Gastrocnemius medialis (tissue), 4 donors: ENCODE results near the gene CENPT. TPM values are rescaled to one million over a fixed set of nuclear protein-coding genes. Genes with fewer than 3 reads are reported as not detected.
A peak's percentile ranks its signal among the peaks of the same experiment; 100 is the strongest.
"Not testable (repeated sequence)": the region's sequence is repeated elsewhere in the genome, so short reads cannot be mapped to it uniquely, and the experiment has no call there.

Source experiments
- ATAC-seq, 2 donors: fragments of 150-250 bp; one replicate each; pipeline ENCODE4 v1.9.1; 2016
- DNase-seq, 2 donors: peaks; one replicate each; pipeline ENCODE4 v3.0.0-alpha.2; 2019
- H3K27ac ChIP-seq, 4 donors: fragments of 200-600 bp; sonication (generic); 1 replicate in 1 of 4; 2 replicates in 3 of 4; pipeline ENCODE4 v1.5.1; 2016 to 2018; ENCODE audit warnings: mild to moderate bottlenecking in 2 of 4, moderate library complexity in 1 of 4
- H3K27me3 ChIP-seq, 3 donors: fragments of 200-600 bp; sonication (generic) in 2 of 3; 1 replicate in 1 of 3; 2 replicates in 2 of 3; pipeline versions ENCODE4 v1.5.1 to v1.6.0; 2016 to 2019; ENCODE audit warnings: mild to moderate bottlenecking in 1 of 3, moderate library complexity in 1 of 3
- H3K36me3 ChIP-seq, 2 donors: fragments of 200-600 bp; sonication (generic) in 1 of 2; one replicate each; pipeline ENCODE4 v1.5.1; 2017 to 2018
- H3K4me1 ChIP-seq, 2 donors: fragments of 200-600 bp; sonication (generic) in 1 of 2; one replicate each; pipeline ENCODE4 v1.5.1; 2016 to 2017; ENCODE audit warnings: mild to moderate bottlenecking in 2 of 2
- H3K4me3 ChIP-seq, 4 donors: fragments of 200-600 bp; sonication (generic) in 3 of 4; 1 replicate in 1 of 4; 2 replicates in 3 of 4; pipeline ENCODE4 v1.5.1; 2016 to 2019; ENCODE audit warnings: mild to moderate bottlenecking in 2 of 4
- H3K9me3 ChIP-seq, 3 donors: fragments of 200-600 bp; sonication (generic) in 2 of 3; 1 replicate in 1 of 3; 2 replicates in 2 of 3; pipeline ENCODE4 v1.5.1; 2016 to 2019
- CTCF ChIP-seq, 5 experiments: fragments of 450-650 bp in 3 of 5; fragments of 200-600 bp in 2 of 5; sonication (generic) in 2 of 5; IDR thresholded peaks in 4 of 5; conservative IDR thresholded peaks in 1 of 5; 1 replicate in 4 of 5; 2 replicates in 1 of 5; pipeline ENCODE4 v1.5.1; 2016 to 2019; ENCODE audit warnings: antibody characterized with exemption in 5 of 5, mild to moderate bottlenecking in 3 of 5, moderate library complexity in 3 of 5
- POLR2A ChIP-seq, 2 donors: fragments of 450-650 bp; IDR thresholded peaks; one replicate each; pipeline ENCODE4 v1.6.1; 2017; ENCODE audit warnings: antibody characterized with exemption in 2 of 2, mild to moderate bottlenecking in 2 of 2, moderate library complexity in 2 of 2
- in situ Hi-C, 4 donors: fragments of 200-750 bp; cut with MboI; loops; one replicate each; pipeline versions ENCODE4 v1.15.0 to v1.8.0; 2017; ENCODE audit warnings: low sequenced_read_pairs in 4 of 4
- intact Hi-C: fragments of 100-400 bp; cut with DNase I; formaldehyde crosslinking; loops from one replicate; pipeline ENCODE4 v1.15.1; 2023; ENCODE audit warnings: low total_unique reads
- total RNA-seq, 4 donors: library from RNA; depleted of rRNA; stranded (reverse); fragments of >200 nt; gene quantifications; one replicate each; pipeline versions ENCODE4 v1.1.0 to v1.2.3, GENCODE V29; 2016

Gene CENPT
- total RNA-seq, 4 donors from 2014 or later = 14.9 to 41.2 (median 20.0) TPM

- TF ChIP-seq POLR2A (IDR thresholded peaks at IDR 0.05) = no peak
- TF ChIP-seq CTCF (IDR thresholded peaks at IDR 0.05 in 4 of 5, conservative IDR thresholded peaks at IDR 0.05 in 1 of 5) = no peak
- intact Hi-C loops = loop anchor here (5.0 to 10.0 kb wide), 2 partner anchors 86 to 277 kb away; partner anchors contain the start of gene CTCF
- no peaks in the 10 kb centered on the region for H3K36me3 ChIP-seq
Measured at GRCh38 chr16:67841198-67841815, 6.2 kb downstream of the CENPT start.

GRCh38 chr16:67837811-67838210 is 9.7 kb downstream of the CENPT start:
- Histone ChIP-seq H3K27me3 (no peaks in the 10 kb centered on the region), H3K36me3 (no peaks in the 10 kb centered on the region), H3K4me1 (peaks cover 16 to 21% of the 10 kb centered on the region in 2 donors), H3K9me3 (no peaks in the 10 kb centered on the region), H3K27ac (no peak overlapping the region), H3K4me3 (no peak overlapping the region)
- TF ChIP-seq CTCF (IDR thresholded peaks at IDR 0.05 in 4 of 5, conservative IDR thresholded peaks at IDR 0.05 in 1 of 5) (no peak), POLR2A (IDR thresholded peaks at IDR 0.05) (no peak)
- intact Hi-C loops (no loop called here), in situ Hi-C loops (no loop called here)
- ATAC-seq (no peak), DNase-seq (no peak)

More at GRCh38 chr16:67841198-67841815, 6.2 kb downstream of the CENPT start:
- Histone ChIP-seq H3K27ac (peak overlapping the region; percentile 98 to 100 (median 99)), H3K4me3 (peak overlapping the region; percentile 76 to 95 (median 78)), H3K27me3 (no peaks in the 10 kb centered on the region), H3K4me1 (peaks cover 39 to 43% of the 10 kb centered on the region in 2 donors), H3K9me3 (no peaks in the 10 kb centered on the region)
- ATAC-seq (peak; percentile 6 to 13), DNase-seq (no peak)
- in situ Hi-C loops = no loop called here

- ATAC-seq, in situ Hi-C loops: not testable (repeated sequence)
Measured at GRCh38 chr16:67837190-67837589, 10.3 kb downstream of the CENPT start.

GRCh38 chr16:67834242-67834614 is 13.3 kb downstream of the CENPT start:
- no peak for DNase-seq

More at GRCh38 chr16:67837190-67837589, 10.3 kb downstream of the CENPT start:
- H3K9me3 ChIP-seq, intact Hi-C loops, DNase-seq, H3K4me3 ChIP-seq, H3K27me3 ChIP-seq, H3K36me3 ChIP-seq, H3K27ac ChIP-seq: not testable (repeated sequence)
- H3K4me1 ChIP-seq = peaks cover 16 to 21% of the 10 kb centered on the region in 2 donors

More at GRCh38 chr16:67834242-67834614, 13.3 kb downstream of the CENPT start:
- in situ Hi-C loops = no loop called here
- Histone ChIP-seq H3K27me3 (no peaks in the 10 kb centered on the region), H3K4me1 (peaks cover 11 to 14% of the 10 kb centered on the region in 2 donors), H3K27ac (peak overlapping the region; percentile 82 to 88 (median 86)), H3K36me3 (peaks cover 0 to 26% of the 10 kb centered on the region in 2 donors), H3K9me3 (no peaks in the 10 kb centered on the region), H3K4me3 (peak overlapping the region; percentile 92 to 98 (median 94))
- intact Hi-C loops = no loop called here
- TF ChIP-seq POLR2A (IDR thresholded peaks at IDR 0.05) = no peak
- TF ChIP-seq CTCF (IDR thresholded peaks at IDR 0.05 in 4 of 5, conservative IDR thresholded peaks at IDR 0.05 in 1 of 5) = no peak
- no peak for ATAC-seq
